ENCODE results near the gene MAML1. TPM values are rescaled to one million over a fixed set of nuclear protein-coding genes. Genes with fewer than 3 reads are reported as not detected.

Gene MAML1
- total and polyA plus RNA-seq, 10 of the 15 experiments (the other 5 are each of a cell fraction or from before 2014, with no cell fraction given): 0.42 to 23.9 (median 7.3) TPM

GRCh38 chr5:179694561-179694960, 38.1 kb upstream of the MAML1 start (continued):
- TF ChIP-seq CUX1 (IDR thresholded peaks at IDR 0.05; ENCODE audit: insufficient replicate concordance, low read depth, low read length): no peak
- no peak for TF ChIP-seq HSF1 (IDR thresholded peaks at IDR 0.05; ENCODE audit: low read depth, low read length)
- TF ChIP-seq ZZZ3 (IDR thresholded peaks at IDR 0.05; ENCODE audit: control insufficient read depth, insufficient read length, low read depth): no peak
- no peak for TF ChIP-seq MAX (IDR thresholded peaks at IDR 0.05; ENCODE audit: low read depth, low read length)
- TF ChIP-seq HDAC6 (IDR thresholded peaks at IDR 0.05; ENCODE audit: unreplicated experiment): no peak
